ENCODE measurements around the gene DENND5B. TPM values are rescaled to one million over a fixed set of nuclear protein-coding genes. Genes with fewer than 3 reads are reported as not detected.

The DENND5B gene
- total and polyA plus RNA-seq, 2 of the 4 experiments (the other 2 are of a cell fraction), result 5.5 to 13.4 TPM

GRCh38 chr12:31557707-31558106, 33.2 kb downstream of the DENND5B start:
- no peak overlapping the region for H2BK5ac ChIP-seq (ENCODE audit: low read depth, low read length, poor library complexity, severe bottlenecking)
- H3K23ac ChIP-seq (ENCODE audit: low read depth, low read length), result no peak overlapping the region
- peaks cover 2% of the 10 kb centered on the region; the same call in 1 of the 2 replicates for H3K4me1 ChIP-seq (ENCODE audit: control insufficient read depth, insufficient read depth, low read length)
- no peak overlapping the region for H3K18ac ChIP-seq (ENCODE audit: low read depth, low read length)
- no peaks in the 10 kb centered on the region; the same call in 1 of the 2 replicates for H3K9me3 ChIP-seq (ENCODE audit: control insufficient read depth, insufficient read depth, low read length)
- no peak overlapping the region for H2AK9ac ChIP-seq (replicated peaks; ENCODE audit: low read depth, low read length, poor library complexity)
- no peaks in the 10 kb centered on the region for H3K36me3 ChIP-seq (ENCODE audit: control insufficient read depth, insufficient read depth, low read length)
- no peak for ATAC-seq (ENCODE audit: low read depth)
- peaks cover 15 to 24% of the 10 kb centered on the region in 2 experiments for H3K79me1 ChIP-seq (ENCODE audit: low read depth in 1 of 2, low read length in 2 of 2)
- no peak overlapping the region for H2BK15ac ChIP-seq (ENCODE audit: low read depth, low read length)
- H2BK20ac ChIP-seq (ENCODE audit: low read depth, low read length), result no peak overlapping the region
- H4K5ac ChIP-seq (ENCODE audit: low read depth, low read length), result no peak overlapping the region
- no peak overlapping the region for H3K56ac ChIP-seq (ENCODE audit: extremely low read depth, insufficient read depth, low read length)
- H4K8ac ChIP-seq (ENCODE audit: low read depth in 2 of 2, low read length in 2 of 2), result no peak overlapping the region
- no peak overlapping the region for H3K9ac ChIP-seq (ENCODE audit: low read depth, low read length)
- DNase-seq, result no peak
- H3K14ac ChIP-seq (replicated peaks; ENCODE audit: low read depth, low read length), result no peak overlapping the region
- no peak overlapping the region for H3K4ac ChIP-seq (ENCODE audit: low read depth, low read length)
- no peaks in the 10 kb centered on the region for H3K9me1 ChIP-seq (ENCODE audit: insufficient read depth, low read length)
- WGBS, 2 experiments (ENCODE audit: extremely low coverage in 2 of 2, insufficient read length in 1 of 2), result 83% methylated on average over 1 of the region's 5 CpGs; no CpG with 5 or more reads in 1 of the 2 experiments
- TF ChIP-seq ELK1 (IDR thresholded peaks at IDR 0.05; ENCODE audit: borderline replicate concordance, low read depth, low read length), result no peak
- no peak for TF ChIP-seq RAD21 (IDR thresholded peaks at IDR 0.05; ENCODE audit: low read length)
- TF ChIP-seq SMC3 (IDR thresholded peaks at IDR 0.05; ENCODE audit: low read depth, low read length), result no peak
- TF ChIP-seq CEBPB (IDR thresholded peaks at IDR 0.05; ENCODE audit: low read depth, low read length), result no peak
- no peak for TF ChIP-seq CHD1 (IDR thresholded peaks at IDR 0.05; ENCODE audit: low read depth, low read length)
- TF ChIP-seq NFE2L2 (IDR thresholded peaks at IDR 0.05; ENCODE audit: low read depth, low read length), result no peak
- no peak for TF ChIP-seq MAFK (IDR thresholded peaks at IDR 0.05; ENCODE audit: low read depth, low read length)
- TF ChIP-seq RCOR1 (IDR thresholded peaks at IDR 0.05; ENCODE audit: insufficient replicate concordance, low read length), result no peak
- TF ChIP-seq FOS (IDR thresholded peaks at IDR 0.05; ENCODE audit: low read depth, low read length), result no peak
- no peak for TF ChIP-seq CTCF (conservative IDR thresholded peaks at IDR 0.05; ENCODE audit: low read depth, low read length)
- TF ChIP-seq RFX5 (IDR thresholded peaks at IDR 0.05; ENCODE audit: low read depth, low read length), result no peak
- TF ChIP-seq BHLHE40 (IDR thresholded peaks at IDR 0.05; ENCODE audit: low read depth, low read length), result no peak
- no peak for TF ChIP-seq MXI1 (IDR thresholded peaks at IDR 0.05; ENCODE audit: borderline replicate concordance, low read depth, low read length)
- no peak for TF ChIP-seq MAZ (IDR thresholded peaks at IDR 0.05; ENCODE audit: borderline replicate concordance, low read depth, low read length)
- no peak for TF ChIP-seq POLR2A (IDR thresholded peaks at IDR 0.05; ENCODE audit: low read depth, low read length)
- TF ChIP-seq USF2 (IDR thresholded peaks at IDR 0.05; ENCODE audit: low read depth, low read length), result no peak
- dilution Hi-C loops (cut with HindIII; ENCODE audit: low sequenced_read_pairs, unreplicated experiment), result no loop called here
- H3K4me2 ChIP-seq (ENCODE audit: low read depth, low read length), result no peak overlapping the region
- no peak overlapping the region for H2BK120ac ChIP-seq (ENCODE audit: low read depth, low read length)
- no peaks in the 10 kb centered on the region for H3K27me3 ChIP-seq (ENCODE audit: control insufficient read depth, insufficient read depth, low read length)
- no peak overlapping the region for H2AFZ ChIP-seq (replicated peaks; ENCODE audit: low read length, poor library complexity)
- POLR2A ChIA-PET (ENCODE audit: unreplicated experiment), result no interaction called here
- no TSS peak for BruUV-seq (replicated peaks)
- CTCF ChIA-PET, result no interaction called here
- no peak overlapping the region for H3K27ac ChIP-seq (ENCODE audit: insufficient read depth, low read length)
- no peak overlapping the region for H2AK5ac ChIP-seq (ENCODE audit: low read depth, low read length)
- no peak overlapping the region for H3K4me3 ChIP-seq (ENCODE audit: insufficient read depth, low read depth, low read length)
- intact Hi-C loops (cut with micrococcal nuclease), result no loop called here
- no peak overlapping the region for H4K91ac ChIP-seq (ENCODE audit: insufficient read depth, low read depth, low read length)
- in situ Hi-C loops (cut with MboI; ENCODE audit: low sequenced_read_pairs), result no loop called here
- no peaks in the 10 kb centered on the region for H4K20me1 ChIP-seq (ENCODE audit: insufficient read depth, low read length)

All from IMR-90 (cell line).